Measurements from ENCODE around the gene PDF. TPM values are rescaled to one million over a fixed set of nuclear protein-coding genes. Genes with fewer than 3 reads are reported as not detected.

PDF gene
- total RNA-seq, 3 donors from 2014 or later: 13.9 to 20.2 (median 19.7) TPM

DNA sequence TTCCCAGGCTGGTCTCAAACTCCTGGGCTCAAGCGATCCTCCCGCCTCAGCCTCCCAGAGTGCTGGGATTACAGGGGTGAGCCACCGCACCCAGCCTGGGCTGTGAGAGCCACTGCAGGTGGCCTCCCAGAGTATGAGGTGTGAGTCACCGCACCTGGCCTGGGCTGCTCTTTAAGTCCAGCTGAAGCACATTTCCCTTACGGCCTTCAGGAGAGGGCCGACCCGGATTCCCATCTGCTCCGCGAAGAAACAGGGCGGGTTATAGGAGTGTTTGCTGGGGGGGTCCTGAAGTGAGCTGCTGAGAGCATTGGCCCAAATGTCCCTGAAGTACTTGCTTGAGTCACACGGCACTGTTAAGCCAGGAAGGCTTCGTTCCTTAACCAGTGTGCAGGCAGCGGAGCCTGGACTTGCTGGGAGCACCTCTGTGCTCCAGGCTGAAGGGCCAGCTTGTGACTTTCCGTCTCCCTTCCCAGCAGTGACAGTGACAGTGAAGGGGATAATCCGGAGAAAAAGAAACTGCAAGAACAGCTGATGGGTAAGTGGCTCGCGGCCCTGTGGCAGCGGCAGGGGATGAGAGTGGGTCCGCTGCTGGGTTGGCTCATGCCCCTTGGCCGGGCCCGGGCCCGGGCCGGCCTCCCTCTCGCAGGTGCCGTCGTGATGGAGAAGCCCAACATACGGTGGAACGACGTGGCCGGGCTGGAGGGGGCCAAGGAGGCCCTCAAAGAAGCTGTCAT, 12.0 kb downstream of the PDF start:
- H3K4me1 ChIP-seq: no peaks in the 10 kb centered on the region
- H3K9me3 ChIP-seq: no peaks in the 10 kb centered on the region
- no peak overlapping the region for H3K4me3 ChIP-seq
- H3K36me3 ChIP-seq: peaks cover 28% of the 10 kb centered on the region
- H3K27ac ChIP-seq: no peak overlapping the region
- DNase-seq (ENCODE audit: low spot score in 2 of 2): no peak
- intact Hi-C loops (cut with DNase I; ENCODE audit: low total_unique reads): loop anchor here (10.0 kb wide), 1 partner anchor 164 kb away; no protein-coding TSS in a partner anchor
- no peaks in the 10 kb centered on the region for H3K27me3 ChIP-seq
- TF ChIP-seq POLR2AphosphoS5 (IDR thresholded peaks at IDR 0.05) (no peak), POLR2A (IDR thresholded peaks at IDR 0.05) (no peak)
- TF ChIP-seq, protein P1, sequence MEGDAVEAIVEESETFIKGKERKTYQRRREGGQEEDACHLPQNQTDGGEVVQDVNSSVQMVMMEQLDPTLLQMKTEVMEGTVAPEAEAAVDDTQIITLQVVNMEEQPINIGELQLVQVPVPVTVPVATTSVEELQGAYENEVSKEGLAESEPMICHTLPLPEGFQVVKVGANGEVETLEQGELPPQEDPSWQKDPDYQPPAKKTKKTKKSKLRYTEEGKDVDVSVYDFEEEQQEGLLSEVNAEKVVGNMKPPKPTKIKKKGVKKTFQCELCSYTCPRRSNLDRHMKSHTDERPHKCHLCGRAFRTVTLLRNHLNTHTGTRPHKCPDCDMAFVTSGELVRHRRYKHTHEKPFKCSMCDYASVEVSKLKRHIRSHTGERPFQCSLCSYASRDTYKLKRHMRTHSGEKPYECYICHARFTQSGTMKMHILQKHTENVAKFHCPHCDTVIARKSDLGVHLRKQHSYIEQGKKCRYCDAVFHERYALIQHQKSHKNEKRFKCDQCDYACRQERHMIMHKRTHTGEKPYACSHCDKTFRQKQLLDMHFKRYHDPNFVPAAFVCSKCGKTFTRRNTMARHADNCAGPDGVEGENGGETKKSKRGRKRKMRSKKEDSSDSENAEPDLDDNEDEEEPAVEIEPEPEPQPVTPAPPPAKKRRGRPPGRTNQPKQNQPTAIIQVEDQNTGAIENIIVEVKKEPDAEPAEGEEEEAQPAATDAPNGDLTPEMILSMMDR (IDR thresholded peaks at IDR 0.05): no peak

DNA sequence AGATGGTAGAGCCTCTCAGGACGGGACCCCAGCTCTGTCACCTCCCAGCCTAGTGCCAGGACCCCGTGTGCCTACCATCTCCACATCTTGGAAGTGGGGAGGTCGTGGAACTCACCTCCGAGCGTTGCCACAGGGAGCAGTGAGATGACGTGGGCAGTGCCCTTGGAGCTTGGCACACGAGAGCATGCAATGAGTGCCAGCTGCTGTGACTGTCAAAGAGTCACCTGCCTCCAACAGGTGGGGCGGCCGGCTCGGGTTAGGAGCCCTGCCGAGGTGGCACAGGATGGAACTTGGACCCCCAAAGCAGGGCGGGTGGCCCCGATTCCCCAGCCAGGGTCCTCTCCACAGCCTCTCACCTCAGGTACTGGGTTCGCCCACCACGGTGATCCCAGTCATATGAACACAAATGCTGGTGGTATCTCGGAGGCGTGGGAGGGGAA, 13.8 kb downstream of the PDF start:
- no peak overlapping the region for H3K27ac ChIP-seq
- H3K36me3 ChIP-seq: peaks cover 28% of the 10 kb centered on the region
- H3K4me1 ChIP-seq: no peaks in the 10 kb centered on the region
- no peaks in the 10 kb centered on the region for H3K27me3 ChIP-seq
- intact Hi-C loops (cut with DNase I; ENCODE audit: low total_unique reads): loop anchor here (10.0 kb wide), 1 partner anchor 162 kb away; no protein-coding TSS in a partner anchor
- no peak for DNase-seq (ENCODE audit: low spot score in 2 of 2)
- TF ChIP-seq POLR2A (IDR thresholded peaks at IDR 0.05) (no peak), POLR2AphosphoS5 (IDR thresholded peaks at IDR 0.05) (no peak)
- TF ChIP-seq, protein P1 (IDR thresholded peaks at IDR 0.05): no peak
- H3K9me3 ChIP-seq: no peaks in the 10 kb centered on the region
- H3K4me3 ChIP-seq: no peak overlapping the region

GRCh38 chr16:69315486-69316311, 14.7 kb downstream of the PDF start:
- no peak for TF ChIP-seq POLR2A (IDR thresholded peaks at IDR 0.05)
- TF ChIP-seq POLR2AphosphoS5 (IDR thresholded peaks at IDR 0.05): no peak
- TF ChIP-seq, protein P1 (IDR thresholded peaks at IDR 0.05): no peak
- no peak for DNase-seq (ENCODE audit: low spot score in 2 of 2)
- H3K9me3 ChIP-seq: no peaks in the 10 kb centered on the region
- peaks cover 28% of the 10 kb centered on the region for H3K36me3 ChIP-seq
- no peak overlapping the region for H3K4me3 ChIP-seq
- H3K4me1 ChIP-seq: no peaks in the 10 kb centered on the region
- H3K27ac ChIP-seq: no peak overlapping the region
- H3K27me3 ChIP-seq: no peaks in the 10 kb centered on the region
- intact Hi-C loops (cut with DNase I; ENCODE audit: low total_unique reads): loop anchor here (10.0 kb wide), 1 partner anchor 161 kb away; no protein-coding TSS in a partner anchor

DNA sequence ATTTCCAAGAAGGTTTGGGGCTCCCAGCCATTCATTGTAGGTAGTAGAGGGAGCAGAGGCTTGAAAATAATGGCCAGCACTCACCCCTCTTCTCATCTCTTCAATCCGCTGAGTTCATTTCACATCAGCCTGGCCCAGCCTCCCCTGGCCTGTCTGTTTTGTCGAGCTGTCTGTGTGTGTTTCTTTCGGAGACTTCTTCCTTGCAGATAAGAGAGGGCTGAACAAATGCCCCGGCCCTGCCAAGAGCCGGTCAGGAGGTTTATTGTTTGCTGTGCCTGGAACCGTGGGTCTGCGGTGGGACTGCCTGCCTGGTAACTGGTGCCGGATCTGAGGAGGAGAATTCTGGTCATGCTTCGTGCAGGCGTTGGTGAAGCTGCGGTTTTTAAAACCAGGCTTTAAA, 15.9 kb downstream of the PDF start:
- Histone ChIP-seq H3K9me3 (no peaks in the 10 kb centered on the region), H3K4me3 (no peak overlapping the region), H3K4me1 (no peaks in the 10 kb centered on the region), H3K27ac (no peak overlapping the region), H3K27me3 (no peaks in the 10 kb centered on the region), H3K36me3 (peaks cover 17% of the 10 kb centered on the region)
- no peak for DNase-seq (ENCODE audit: low spot score in 2 of 2)
- intact Hi-C loops (cut with DNase I; ENCODE audit: low total_unique reads): loop anchor here (10.0 kb wide), 1 partner anchor 160 kb away; no protein-coding TSS in a partner anchor
- TF ChIP-seq POLR2A (IDR thresholded peaks at IDR 0.05): no peak
- TF ChIP-seq, protein P1 (IDR thresholded peaks at IDR 0.05): no peak
- TF ChIP-seq POLR2AphosphoS5 (IDR thresholded peaks at IDR 0.05): no peak

All from breast epithelium (tissue), 4 donors.